Activated T-cell treated with anti-CD3 and anti-CD28 coated beads for 48 hours (primary cell): ENCODE data around the gene GABRR3.

Experiments
- DNase-seq: peaks from one replicate; pipeline ENCODE4 v3.0.0-alpha.2; 2020; ENCODE audit warnings: low read depth

The GABRR3 gene

GRCh38 chr3:97954228-97954827, 80.8 kb downstream of the GABRR3 start:
- DNase-seq: no peak

DNA sequence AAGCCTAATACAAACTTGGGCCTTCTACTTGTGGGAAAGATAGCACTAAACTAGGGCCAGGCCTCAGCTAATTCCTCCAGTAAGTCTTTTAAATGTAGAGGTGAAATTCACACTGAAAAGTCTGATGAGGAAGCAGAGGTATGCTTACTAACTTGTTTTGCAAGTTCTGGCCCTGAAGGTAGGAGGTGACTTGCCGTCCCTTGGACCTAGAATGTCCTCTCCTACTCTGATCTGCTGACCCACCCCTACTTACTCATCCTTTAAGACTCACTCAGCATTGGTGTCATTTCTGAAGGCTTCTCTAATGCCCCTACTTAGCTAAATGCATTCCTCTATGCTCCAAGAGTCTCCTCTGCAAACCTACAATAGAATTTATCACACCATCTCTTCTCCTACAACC, 82.2 kb downstream of the GABRR3 start:
- DNase-seq: no peak

GRCh38 chr3:97952280-97952679, 82.8 kb downstream of the GABRR3 start:
- DNase-seq: no peak

DNA sequence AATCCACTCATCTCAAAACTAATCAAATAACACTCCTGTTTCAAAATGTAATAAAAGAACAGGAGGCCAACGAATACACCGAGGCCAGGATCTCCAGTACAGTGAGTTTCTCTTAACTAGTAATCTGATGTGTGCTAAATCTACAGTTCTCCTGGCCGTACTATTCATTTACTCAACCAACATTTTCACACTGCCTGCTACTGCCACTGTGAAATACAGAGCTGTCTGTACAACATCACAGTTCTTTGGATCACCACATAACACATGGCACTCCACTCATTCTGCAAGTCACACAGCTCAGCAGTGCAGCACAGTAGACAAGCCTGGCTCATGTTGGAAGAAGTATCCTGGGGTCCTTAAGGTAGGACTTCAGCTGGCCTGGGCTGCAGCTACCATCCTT, 84.8 kb downstream of the GABRR3 start:
- DNase-seq: no peak

- no peak for DNase-seq
Measured at GRCh38 chr3:97949743-97950142, 85.4 kb downstream of the GABRR3 start.

DNA sequence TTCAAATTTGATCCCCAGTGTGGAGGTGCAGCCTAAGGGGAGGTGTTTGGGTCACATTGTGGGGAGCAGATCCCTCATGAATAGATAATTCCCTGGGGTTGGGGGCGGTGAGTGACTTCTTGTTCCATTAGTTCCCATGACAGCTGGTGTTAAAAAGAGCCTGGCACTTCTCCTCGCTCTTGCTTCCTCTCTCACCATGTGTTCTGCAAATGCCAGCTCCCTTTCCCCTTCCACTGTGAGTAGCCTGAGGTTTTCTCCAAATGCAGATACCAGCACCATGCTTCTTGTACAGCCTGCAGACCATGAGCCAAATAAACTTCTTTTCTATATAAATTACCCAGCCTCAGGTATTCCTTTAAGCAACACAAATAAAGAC, 86.0 kb downstream of the GABRR3 start:
- no peak for DNase-seq

DNA sequence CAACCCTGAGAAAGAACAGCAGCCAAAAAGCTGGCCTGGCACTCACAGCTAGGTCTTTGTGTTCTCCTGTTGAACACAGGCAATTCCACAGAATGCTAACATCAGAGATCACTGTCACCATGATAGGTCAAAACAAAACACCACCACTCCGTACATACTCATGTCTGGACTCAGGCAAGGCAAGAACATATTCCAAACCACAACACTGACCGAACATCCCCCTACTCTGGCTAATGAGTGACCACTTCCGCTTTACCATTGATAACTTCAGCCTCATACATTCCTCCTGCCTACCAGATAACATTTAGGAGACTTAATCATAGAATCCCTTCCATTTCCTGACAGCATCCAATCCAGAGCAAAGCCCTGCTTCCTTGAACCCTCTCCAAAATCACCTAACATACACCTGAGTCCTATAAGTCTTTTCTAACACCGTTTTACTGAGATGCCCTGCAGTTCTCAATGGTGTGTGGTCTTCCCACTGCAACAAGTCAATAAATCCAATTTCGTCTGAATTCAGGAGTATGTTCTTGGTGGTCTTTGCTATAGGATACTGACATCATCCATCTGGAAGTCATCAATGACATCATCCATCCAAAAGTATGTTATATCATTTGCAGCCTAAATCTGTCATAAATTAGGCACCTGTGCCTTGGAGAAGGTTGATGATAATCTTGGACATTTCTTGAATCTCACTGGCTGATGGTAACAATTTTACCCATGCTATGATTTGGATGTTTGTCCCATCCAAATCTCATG, 86.6 kb downstream of the GABRR3 start:
- no peak for DNase-seq

- no peak for DNase-seq
Measured at GRCh38 chr3:97942801-97943546, 92.1 kb downstream of the GABRR3 start.

- no peak for DNase-seq
Measured at GRCh38 chr3:97940034-97940433, 95.1 kb downstream of the GABRR3 start.

- no peak for DNase-seq
Measured at GRCh38 chr3:97939401-97939800, 95.7 kb downstream of the GABRR3 start.

GRCh38 chr3:97938444-97938843, 96.7 kb downstream of the GABRR3 start:
- no peak for DNase-seq

DNA sequence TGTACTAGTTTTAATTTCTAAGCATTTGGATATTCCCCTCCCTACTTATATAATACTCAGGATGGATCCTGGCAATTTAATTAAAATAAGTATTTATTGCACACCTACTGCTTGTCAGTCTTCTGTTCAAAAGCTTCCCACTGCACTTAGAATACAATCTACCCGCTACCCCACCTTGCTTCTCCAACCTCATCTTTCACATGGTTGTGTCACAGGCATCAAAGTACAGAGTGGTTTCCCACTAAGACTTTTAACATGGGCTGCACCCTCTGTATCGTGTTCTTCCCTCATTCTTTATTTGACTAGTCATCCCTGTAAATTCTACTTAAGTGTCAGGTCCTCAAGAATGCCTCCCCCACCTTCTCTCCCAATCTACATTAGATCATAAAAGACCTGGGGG, 97.9 kb downstream of the GABRR3 start:
- DNase-seq: no peak

DNA sequence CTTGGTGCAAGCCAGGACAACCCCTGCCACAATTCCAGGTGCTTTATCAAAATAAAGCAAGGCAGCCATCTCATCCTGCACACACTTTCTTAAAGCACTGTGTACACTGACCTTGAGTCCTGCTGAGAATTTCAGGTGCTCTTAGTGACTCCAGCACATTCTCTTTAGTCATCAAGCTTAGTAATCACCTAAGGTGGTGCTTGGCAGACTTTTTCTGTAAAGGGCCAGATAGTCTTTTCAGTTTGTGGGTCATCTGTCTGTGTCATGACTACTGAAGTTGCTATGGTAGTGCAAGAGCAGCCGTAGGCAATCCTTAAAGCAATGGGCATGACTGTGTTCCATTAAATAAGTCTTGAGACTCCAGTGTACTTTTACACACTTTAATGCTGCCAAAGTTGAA, 99.3 kb downstream of the GABRR3 start:
- no peak for DNase-seq
